Suprapubic skin (tissue), 4 donors: ENCODE results near the gene MAP3K13.

ENCODE experiments used
- EP300 ChIP-seq: sonication (generic); formaldehyde crosslinking; IDR thresholded peaks from one replicate; pipeline ENCODE4 v1.6.1; 2017; ENCODE audit warnings: antibody characterized with exemption
- POLR2A ChIP-seq, 2 donors: fragments of 450-650 bp; IDR thresholded peaks; one replicate each; pipeline ENCODE4 v1.6.1; 2017; ENCODE audit warnings: antibody characterized with exemption in 2 of 2, mild to moderate bottlenecking in 2 of 2, moderate library complexity in 2 of 2
- POLR2AphosphoS5 ChIP-seq, 3 donors: sonication (generic); formaldehyde crosslinking; IDR thresholded peaks; one replicate each; pipeline ENCODE4 v1.6.1; 2017; ENCODE audit warnings: antibody characterized with exemption in 3 of 3
- TF ChIP-seq, protein P1 (sequence below), 2 donors: fragments of 200-600 bp in 1 of 2; fragments of 450-650 bp in 1 of 2; sonication (generic) in 1 of 2; IDR thresholded peaks; one replicate each; pipeline ENCODE4 v1.5.1; 2016 to 2019; ENCODE audit warnings: antibody characterized with exemption in 2 of 2, mild to moderate bottlenecking in 1 of 2, moderate library complexity in 1 of 2

DNA sequence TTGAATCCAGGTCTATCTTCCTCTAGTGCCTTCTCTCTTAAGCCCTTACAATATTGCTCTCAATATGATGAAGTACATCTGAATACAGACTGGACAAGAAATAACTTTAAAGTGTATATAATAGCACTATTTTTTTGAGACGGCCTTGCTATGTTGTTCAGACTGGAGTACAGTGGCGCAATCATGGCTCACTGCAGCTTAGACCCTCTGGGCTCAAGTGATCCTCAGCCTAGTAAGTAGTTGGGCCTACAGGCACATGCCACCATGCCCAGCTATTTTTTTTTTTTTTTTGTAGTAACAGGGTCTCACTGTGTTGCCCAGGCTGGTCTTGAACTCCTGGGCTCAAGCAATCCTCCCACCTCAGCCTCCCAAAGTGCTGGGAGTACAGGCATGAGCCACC lies 53.6 kb downstream of the MAP3K13 start:
- TF ChIP-seq, protein P1, sequence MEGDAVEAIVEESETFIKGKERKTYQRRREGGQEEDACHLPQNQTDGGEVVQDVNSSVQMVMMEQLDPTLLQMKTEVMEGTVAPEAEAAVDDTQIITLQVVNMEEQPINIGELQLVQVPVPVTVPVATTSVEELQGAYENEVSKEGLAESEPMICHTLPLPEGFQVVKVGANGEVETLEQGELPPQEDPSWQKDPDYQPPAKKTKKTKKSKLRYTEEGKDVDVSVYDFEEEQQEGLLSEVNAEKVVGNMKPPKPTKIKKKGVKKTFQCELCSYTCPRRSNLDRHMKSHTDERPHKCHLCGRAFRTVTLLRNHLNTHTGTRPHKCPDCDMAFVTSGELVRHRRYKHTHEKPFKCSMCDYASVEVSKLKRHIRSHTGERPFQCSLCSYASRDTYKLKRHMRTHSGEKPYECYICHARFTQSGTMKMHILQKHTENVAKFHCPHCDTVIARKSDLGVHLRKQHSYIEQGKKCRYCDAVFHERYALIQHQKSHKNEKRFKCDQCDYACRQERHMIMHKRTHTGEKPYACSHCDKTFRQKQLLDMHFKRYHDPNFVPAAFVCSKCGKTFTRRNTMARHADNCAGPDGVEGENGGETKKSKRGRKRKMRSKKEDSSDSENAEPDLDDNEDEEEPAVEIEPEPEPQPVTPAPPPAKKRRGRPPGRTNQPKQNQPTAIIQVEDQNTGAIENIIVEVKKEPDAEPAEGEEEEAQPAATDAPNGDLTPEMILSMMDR (IDR thresholded peaks at IDR 0.05) = no peak
- TF ChIP-seq POLR2A (IDR thresholded peaks at IDR 0.05) (no peak), EP300 (no peak), POLR2AphosphoS5 (IDR thresholded peaks at IDR 0.05) (no peak)
